Hematopoietic multipotent progenitor cell treated with erythropoietin and hydrocortisone succinate and interleukin-3 and kit ligand, for 8 days (in vitro differentiated cells): ENCODE data around the gene ROR2.

Experiments used
- DNase-seq: peaks from one replicate; pipeline ENCODE4 v3.0.0-alpha.2; 2015

Gene ROR2

GRCh38 chr9:91710158-91710557 lies 239.9 kb downstream of the ROR2 start:
- DNase-seq, result no peak

DNA sequence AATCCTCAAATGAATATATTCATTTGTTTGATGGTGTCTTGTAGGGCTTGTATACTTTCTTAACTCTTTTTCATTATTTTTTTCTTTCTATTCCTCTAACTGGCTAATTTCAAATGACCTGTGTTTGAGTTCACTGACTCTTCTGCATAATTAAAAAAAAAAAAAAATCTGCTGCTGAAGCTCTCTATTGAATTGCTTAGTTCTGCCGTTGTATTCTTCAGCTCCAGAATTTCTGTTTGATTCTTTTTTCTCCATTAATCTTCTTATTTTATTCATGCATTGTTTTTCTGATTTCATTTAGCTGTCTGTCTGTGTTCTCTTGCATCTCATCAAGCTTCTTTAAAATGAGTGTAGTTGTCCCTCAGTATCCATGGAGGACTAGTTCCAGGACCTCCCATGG lies 244.6 kb downstream of the ROR2 start:
- no peak for DNase-seq

DNA sequence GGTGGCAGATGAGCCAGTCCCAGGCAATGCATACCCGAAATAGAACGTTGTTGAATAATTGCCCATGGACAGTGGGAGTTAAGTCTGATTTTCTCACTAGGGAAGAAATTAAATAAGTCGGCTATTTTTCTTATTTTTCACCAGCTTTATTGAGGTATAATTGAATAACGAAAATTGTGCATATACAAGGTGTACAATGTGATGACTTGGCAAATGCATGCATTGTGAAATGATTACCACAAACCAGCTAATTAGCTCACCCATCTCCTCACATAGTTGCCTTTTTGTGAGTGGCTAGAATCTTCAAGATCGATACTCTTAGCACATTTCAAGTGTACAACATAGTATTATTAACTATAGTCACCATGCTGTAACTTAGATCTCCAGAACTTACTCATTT lies 249.6 kb downstream of the ROR2 start:
- DNase-seq, result no peak

DNA sequence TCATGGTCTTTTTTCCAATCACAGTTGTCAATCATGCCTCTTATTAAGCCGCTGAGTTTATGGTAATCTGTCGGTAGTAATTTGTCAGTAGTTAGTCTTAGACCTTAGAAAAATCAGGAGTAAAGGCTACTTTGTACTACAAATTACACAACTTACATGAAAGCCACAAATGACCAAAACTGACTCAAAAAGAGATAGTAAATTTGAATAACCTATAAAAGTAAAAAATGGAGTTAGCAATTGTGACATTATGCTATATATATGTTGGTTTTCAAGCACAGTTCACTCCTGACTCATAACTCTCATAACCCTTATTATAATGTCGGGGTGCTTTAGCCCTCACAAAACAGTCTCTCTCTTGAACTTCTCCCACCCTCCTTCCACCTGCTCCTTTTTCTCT lies 251.8 kb downstream of the ROR2 start:
- no peak for DNase-seq

DNA sequence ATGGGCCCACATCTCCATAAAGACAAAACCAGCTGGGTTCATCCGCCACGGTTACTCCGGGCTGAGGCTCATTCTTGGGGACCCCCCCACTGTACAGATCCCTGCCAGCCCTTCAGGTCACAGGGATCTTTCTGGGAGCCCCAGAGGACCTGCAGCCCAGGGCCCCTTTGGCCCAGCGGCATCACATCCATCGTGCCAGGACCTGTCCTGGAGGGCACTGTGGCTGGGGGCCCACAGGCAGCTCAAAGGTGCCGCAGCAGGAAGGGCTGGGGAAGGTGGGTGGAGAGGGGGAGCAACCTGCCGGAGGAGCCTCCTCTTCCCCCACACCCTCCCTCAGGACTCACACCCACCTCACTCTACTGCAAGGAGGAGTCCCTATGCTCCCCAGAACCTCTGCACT lies 252.8 kb downstream of the ROR2 start:
- DNase-seq, result no peak

GRCh38 chr9:91694081-91694870 lies 255.8 kb downstream of the ROR2 start:
- no peak for DNase-seq

DNA sequence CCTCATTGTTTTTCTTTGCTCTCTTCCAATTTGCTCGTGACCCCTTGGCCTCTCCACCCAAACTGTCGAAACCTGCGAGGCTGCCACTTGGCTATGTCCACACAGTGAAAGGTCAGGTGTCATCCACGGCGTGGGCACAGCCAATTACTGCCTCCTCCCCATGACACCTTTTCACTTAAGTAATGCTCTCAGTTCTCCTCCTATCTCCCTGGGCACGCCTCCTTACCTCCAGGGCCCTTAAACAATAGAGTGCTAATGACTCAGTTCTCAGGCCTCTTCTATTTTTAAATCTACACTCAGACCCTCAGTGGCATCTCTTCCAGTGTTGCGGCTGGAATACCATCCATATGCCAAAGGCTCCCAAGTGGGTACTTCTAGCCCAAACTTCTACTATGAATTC lies 256.8 kb downstream of the ROR2 start:
- no peak for DNase-seq

GRCh38 chr9:91690540-91691249 lies 259.3 kb downstream of the ROR2 start:
- no peak for DNase-seq

DNA sequence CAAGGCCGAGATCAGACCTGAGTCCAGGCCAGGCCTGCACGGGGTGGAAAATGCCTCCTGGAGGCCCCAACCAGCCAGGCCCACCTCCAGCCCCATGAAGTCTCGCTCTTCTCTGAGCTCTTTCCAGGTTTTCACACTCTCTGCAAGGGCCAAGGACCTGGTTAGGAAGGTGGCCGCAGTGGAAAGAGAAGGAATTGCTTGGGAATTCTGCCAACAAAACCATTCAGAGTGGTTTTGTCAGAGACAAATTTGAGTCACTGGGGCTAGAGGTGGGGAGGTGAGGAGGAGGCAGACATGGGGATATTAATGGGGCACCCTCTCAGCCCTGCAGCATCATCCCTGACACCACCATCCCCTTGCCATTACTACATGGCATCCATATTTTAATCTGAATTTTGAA lies 261.0 kb downstream of the ROR2 start:
- no peak for DNase-seq

- DNase-seq, result no peak
These were observed 266.8 kb downstream of the ROR2 start for GRCh38 chr9:91683269-91683668.

DNA sequence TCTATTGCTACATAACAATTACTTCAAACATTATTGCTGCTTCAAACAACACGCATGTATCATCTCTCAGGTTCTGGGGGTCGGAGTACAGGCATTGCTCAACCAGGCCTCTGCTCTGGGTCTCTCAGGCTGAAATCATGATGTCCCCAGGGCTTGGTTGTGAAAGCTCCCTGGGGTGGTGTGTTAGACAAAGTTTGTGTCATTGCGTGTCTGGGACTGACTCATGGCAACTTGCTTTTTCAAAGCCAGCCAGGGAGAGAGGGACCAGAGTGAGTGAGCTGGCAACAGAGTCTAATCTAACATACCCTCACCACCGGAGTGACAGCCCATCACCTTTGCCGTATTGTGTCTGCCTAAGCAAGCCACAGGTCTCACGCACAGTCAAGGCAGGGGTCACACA lies 267.2 kb downstream of the ROR2 start:
- no peak for DNase-seq

DNA sequence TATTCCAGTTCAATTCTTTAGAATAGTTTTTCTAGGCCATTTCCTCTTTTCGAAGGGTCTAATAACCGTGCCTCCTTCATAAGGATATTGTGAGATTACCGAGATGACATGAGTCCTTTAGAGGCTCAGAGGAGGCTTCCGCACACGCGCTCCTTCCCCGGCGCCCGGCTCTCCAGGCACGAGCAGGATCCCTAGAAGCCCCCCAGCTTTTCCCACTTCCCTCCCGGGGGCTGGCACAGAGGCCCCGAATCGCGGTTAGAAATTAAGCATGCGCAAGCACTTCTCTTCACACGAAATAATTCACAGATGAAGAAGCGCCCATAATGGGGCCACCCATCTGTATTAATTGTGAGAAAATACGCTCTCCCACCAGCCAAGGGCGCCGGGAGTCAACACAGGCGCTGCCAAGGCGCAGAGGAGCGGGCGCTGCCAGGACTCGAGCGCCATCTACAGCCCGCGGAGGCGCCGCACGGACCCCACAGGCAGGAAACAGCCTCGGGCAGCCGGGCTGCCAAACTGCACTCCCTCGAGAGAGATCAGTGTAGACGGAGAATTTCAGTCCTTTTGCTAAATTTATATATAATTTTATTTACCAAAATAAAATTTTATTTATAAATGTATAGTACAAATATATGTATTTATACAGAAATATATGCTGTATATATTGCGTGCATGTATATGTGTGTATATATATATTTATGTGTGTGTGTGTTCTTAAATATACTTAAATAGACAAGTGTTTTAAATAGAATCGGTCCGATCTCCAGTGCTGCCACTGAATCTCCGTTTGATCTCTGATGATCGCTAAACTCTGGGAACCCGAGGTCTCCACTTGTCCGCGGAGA lies 268.3 kb downstream of the ROR2 start:
- DNase-seq, result peak; percentile 65

DNA sequence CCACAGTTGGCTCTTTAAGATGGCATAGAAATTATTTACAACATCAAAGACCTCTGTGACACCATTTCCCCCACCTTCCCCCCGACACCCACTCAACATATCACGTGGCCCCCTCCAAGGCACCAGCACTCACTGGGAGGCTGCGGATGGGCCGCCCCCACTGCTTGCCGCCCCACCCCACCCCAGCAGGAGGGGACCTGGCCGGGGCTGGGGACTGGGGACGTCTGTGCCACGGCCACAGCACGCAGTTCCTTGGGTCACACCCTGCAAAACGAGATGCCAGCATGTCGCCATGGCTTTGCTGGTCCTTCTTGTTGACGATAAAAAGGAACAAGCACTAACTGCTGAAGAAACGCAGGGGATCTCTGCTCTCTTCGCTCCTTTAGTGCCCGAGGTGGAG lies 269.0 kb downstream of the ROR2 start:
- DNase-seq, result no peak

DNA sequence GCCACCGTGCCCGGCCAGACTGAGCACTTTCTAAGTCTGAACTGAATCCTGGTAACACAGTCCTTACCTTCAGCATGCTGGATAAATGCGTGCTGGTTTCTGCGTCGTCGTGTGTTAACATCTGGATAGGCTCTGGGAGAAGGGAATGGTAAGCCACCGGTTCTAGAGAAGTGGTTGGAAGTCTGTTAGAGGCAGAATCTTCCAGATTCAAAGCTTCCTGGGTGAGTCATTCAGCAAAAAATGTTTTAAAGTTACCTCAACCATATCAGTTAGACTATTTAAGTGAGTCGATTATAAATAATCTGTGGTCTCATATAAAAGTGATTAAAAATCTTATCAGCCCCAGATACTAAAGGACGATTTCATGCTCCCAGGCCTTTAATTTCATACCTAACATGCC lies 269.9 kb downstream of the ROR2 start:
- DNase-seq, result no peak

DNA sequence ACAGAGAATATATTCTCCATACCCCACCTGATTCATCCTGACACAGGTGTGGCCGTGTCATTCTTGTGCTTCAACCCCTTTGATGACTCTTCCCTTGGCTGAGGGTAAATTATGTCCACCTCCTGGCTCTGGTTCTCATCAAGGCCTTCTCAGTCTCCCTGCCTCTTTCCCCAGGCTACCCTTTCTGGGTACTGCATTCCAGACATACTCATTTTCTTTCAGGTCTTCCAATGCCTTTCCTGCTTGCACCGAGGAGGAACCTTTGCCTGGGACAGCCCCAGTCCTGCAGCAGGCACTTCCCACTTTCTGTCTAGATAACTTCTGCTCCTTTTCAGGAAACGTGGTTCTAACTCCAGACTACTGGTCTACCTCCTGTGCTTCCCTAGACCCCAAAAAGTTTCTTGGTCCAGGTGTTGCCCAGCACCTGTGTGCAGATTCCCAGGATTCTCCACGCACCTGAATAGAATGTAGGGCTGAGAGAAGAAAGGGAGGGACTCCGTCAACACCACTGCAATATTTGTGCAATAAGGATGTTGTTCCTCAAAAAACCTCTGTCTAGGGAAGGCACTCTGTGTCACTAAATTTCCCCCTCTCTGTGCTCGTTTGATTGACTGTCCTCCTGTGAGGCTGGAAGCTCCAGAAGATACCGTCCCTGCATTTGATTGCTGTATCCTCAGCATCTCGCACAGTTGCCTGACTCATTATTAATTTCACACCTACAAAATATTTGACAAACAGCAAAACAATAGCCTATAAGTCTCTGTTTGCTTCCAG lies 271.0 kb downstream of the ROR2 start:
- no peak for DNase-seq

DNA sequence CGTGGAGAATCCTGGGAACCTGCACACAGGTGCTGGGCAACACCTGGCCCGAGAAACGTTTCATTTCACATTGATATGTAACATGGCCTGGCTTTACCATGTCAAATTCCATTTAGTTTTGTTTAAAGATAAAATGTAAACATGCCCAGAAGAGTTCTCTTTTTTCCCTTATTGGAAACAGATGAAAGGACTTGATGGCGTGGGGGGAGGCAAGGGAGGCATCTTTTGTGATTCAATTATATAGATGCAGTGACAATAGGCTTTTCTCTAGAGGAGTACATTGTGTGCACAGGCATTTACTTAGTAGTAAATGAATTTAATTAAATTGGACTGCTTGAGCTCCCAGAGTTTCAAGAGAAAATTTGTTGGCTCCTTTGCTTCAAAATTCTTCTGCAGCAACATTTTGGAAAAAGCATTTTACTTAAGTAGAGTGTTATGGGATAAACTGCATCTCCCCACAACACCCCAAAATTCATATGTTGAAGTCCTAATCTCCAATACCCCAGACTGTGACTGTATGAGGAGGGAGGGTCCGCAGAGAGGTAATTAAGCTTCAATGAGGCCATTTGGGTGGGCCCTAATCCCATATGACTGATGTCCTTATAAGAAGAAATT lies 272.1 kb downstream of the ROR2 start:
- DNase-seq, result no peak

DNA sequence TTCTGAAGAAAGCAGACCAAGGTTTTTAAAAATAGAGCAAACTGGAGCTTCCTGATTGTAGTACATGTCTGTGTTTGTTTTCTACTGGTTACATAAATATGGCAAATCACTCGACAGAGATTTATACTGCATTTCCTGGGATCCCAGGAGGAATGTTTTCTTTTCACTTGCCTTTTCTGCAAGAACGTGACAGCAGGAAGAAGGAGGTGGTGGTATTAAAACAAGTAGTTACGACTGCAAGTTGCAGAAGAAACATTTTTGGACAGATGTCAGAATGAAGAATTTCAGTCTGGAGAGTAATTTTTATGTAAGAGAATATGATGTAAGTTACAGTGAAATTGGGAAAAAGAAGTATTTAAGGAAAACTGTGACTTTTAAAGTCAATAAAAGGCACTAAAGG lies 272.7 kb downstream of the ROR2 start:
- DNase-seq, result no peak

DNA sequence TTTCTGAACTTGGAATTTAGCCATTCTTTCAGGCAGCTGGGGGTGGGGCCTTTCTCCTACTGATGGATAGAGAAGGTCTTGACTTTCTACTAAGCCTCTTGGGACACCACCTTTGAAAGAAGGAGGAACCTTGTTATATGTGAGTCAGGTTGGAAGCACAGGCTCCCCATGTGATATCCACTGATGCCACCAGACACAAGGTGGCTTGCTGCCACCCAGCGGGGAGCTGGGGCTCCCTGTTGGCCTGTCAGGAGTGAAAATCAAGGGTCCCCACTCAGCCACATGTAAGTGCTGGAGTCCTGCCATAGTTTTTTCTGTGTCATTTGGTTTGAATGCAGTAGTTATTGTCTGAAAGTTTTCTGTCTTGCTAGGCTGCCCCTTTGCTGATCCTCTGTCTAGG lies 274.0 kb downstream of the ROR2 start:
- no peak for DNase-seq

DNA sequence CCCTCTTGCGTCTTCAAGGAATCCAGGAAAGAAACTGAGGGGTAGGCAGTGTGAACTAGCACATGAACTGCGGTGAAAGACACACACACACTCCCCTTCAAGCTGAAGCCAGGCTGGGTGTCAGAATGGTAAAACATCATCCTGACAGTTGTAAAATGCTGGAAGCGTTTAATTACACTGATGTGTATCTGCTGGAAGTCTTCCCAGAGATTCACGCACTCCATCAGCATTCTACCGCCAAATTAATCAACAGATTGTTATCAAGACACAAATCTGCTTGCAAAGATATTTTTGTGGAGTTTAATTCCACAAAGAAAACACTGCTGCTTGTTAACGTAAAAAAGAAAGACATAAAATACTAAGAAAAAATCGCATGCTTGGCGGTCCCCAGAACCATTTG lies 285.4 kb downstream of the ROR2 start:
- DNase-seq, result no peak

DNA sequence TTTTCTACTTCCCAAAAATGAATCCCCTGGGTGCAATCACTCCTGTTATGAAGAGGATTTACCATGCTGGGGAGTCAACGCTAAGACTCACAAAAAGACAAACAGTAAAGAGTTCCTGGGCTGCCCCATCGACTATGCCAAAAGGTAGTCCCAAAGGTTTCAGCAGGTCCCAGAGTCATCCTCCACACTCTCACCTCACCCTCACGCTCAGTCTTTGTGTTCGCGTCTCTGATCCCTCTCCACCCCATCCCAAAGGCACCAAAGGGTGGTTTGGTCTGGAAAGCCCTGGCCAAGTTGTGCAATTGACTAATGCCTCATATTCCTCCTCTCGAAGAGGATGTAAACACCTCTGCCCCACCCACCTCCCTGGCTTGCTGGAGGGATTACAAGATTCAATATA lies 286.2 kb downstream of the ROR2 start:
- no peak for DNase-seq

DNA sequence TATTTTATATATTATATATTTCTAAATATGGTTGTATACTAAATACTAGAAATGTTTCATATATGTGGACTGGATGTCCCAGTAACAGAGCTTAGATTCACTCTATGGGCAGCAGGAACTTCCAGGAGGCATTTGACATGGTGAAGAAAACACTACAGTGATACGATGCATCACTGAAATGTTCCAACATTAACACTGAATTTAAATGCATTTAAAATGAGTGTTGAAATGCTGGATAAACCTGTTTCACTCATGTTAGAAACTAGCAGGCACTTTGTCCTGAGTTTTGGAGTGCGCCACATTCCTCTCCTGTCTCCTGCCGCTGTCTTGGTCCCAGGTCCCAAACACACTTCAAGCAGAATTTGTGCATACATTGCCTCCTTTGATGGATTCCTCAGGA lies 288.6 kb downstream of the ROR2 start:
- DNase-seq, result no peak

DNA sequence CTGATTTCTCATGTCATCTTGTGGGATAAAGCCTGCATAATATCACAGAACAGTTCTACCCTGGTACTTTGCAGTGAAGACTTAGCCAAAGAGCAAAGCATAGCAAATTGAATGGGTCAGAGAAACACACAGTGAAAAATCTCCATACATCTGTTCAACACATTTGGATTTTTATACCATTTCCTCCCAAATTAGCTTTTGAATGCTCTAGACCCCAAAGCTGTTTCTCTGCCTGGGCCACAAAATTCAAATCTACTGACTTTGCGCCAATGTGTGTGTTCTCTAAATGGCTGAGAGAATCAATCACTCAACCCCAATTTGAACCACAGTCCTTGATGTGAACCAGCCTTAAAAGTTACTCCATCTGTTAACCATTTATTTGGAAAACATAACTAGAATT lies 289.5 kb downstream of the ROR2 start:
- DNase-seq, result no peak
